Astrocyte of the cerebellum (primary cell): ENCODE results near the gene PIK3CA.
"Not testable (repeated sequence)": the region's sequence is repeated elsewhere in the genome, so short reads cannot be mapped to it uniquely, and the experiment has no call there.

Experiments
- DNase-seq: peaks from one replicate; pipeline ENCODE4 v3.0.0-alpha.2; 2011; ENCODE audit warnings: low read depth
- H3K4me3 ChIP-seq: 2 replicates; pipeline ENCODE4 v1.5.1; 2011; ENCODE audit warnings: mild to moderate bottlenecking, low read depth, low read length, moderate library complexity
- in situ Hi-C: cut with HindIII; loops from 2 replicates; pipeline ENCODE4 v1.10.0; 2017; ENCODE audit warnings: low sequenced_read_pairs
- TF ChIP-seq, protein P1 (sequence below): IDR thresholded peaks from 2 replicates; pipeline ENCODE4 v1.5.1; 2012; ENCODE audit warnings: low read length, low read depth, moderate library complexity, mild to moderate bottlenecking; ENCODE audit errors: missing control alignments

The PIK3CA gene

DNA sequence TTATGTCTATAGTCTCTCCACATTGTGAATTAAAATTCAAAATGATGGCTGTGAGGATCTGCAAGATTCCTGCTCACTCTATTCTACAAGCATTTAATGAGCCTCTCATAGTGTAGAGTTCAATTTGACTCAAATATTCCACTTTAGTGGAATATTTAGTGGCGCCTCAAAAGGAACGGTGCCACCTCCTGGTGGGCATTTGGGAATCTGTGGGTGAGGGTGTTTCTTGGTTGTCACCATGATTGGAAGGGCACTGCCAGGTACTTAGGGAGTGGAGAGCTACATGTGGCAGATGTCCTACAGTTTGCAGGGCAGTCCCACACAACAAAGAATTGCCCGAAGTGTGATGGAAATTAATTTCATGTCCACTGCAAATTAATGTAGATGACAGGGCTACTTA, 124.2 kb downstream of the PIK3CA start:
- H3K4me3 ChIP-seq, result no peak overlapping the region
- in situ Hi-C loops, result no loop called here
- TF ChIP-seq, protein P1, sequence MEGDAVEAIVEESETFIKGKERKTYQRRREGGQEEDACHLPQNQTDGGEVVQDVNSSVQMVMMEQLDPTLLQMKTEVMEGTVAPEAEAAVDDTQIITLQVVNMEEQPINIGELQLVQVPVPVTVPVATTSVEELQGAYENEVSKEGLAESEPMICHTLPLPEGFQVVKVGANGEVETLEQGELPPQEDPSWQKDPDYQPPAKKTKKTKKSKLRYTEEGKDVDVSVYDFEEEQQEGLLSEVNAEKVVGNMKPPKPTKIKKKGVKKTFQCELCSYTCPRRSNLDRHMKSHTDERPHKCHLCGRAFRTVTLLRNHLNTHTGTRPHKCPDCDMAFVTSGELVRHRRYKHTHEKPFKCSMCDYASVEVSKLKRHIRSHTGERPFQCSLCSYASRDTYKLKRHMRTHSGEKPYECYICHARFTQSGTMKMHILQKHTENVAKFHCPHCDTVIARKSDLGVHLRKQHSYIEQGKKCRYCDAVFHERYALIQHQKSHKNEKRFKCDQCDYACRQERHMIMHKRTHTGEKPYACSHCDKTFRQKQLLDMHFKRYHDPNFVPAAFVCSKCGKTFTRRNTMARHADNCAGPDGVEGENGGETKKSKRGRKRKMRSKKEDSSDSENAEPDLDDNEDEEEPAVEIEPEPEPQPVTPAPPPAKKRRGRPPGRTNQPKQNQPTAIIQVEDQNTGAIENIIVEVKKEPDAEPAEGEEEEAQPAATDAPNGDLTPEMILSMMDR, result peak; percentile 40
- DNase-seq, result no peak

DNA sequence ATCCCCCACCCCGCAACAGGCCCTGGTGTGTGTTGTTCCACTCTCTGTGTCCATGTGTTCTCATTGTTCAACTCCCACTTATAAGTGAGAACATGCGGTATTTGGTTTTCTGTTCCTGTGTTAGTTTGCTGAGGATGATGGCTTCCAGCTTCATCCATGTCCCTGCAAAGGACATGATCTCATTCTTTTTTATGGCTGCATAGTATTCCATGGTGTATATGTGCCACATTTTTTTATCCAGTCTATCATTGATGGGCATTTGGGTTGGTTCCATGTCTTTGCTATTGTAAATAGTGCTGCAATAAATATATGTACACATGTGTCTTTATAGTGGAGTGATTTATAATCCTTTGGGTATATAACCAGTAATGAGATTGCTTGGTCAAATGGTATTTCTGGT, 126.3 kb downstream of the PIK3CA start:
- H3K4me3 ChIP-seq, DNase-seq, in situ Hi-C loops: not testable (repeated sequence)

DNA sequence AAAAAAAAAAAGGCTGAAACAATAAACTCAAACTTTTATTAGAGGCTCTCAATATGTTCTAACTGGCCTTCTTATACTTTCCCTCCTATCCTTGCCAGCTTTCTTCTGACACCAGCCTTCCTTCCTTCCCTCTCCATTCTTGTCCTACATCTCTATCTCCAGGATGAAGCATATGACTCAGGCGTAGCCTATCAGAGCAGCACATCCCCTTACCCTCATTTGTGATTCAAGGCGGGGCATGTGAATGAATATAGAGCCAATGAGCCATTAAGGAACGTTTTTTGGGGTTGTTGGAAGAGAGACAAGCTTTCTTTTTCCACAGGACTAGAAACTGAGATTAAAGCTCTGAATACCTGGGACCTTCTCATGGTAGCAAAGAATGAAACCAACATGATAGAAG, 127.8 kb downstream of the PIK3CA start:
- in situ Hi-C loops, result no loop called here
- TF ChIP-seq, protein P1, result no peak
- H3K4me3 ChIP-seq, result no peak overlapping the region
- no peak for DNase-seq

DNA sequence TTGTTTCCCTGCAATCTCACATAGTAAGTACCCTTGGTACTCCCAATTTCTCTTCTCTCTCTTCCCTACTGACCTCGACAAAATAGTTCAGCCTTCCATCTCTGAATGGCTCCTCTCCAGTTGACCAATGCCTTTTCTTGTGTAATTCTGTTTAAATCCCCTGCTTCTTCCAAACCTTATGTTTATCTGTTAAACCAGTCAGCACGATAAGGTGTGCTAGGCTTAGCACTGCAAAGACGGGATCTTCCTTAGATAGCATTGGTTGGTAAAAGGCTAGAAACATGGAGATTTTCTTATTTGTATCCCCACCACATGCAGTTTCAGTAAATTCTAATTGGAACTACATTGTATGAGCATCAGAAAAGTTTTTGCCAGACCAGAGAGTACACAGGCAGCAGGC, 128.6 kb downstream of the PIK3CA start:
- in situ Hi-C loops, result no loop called here
- TF ChIP-seq, protein P1, result no peak
- H3K4me3 ChIP-seq, result no peak overlapping the region

DNA sequence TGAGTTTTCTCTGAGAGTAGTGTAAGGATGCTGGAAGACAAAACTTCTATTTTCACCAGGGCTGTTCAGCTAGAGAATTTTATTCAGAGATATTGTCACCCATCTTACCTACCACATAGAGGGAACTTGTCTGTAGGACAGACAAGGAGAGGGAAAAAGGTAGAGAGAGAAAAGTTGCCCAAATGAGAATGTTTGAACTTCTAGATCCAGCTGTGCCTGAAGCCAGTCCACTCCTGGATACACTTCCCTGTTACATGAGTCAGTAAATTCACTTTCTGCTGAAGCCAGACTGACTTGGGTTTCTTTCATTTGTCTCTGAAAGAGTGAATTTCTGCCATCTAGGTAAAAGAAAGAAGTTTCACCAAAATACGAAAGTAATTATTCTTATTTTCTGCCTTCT, 130.0 kb downstream of the PIK3CA start:
- TF ChIP-seq, protein P1, result no peak
- H3K4me3 ChIP-seq, result no peak overlapping the region
- DNase-seq, result no peak
- in situ Hi-C loops, result no loop called here

More for the DNA sequence above, 128.6 kb downstream of the PIK3CA start:
- no peak for DNase-seq

DNA sequence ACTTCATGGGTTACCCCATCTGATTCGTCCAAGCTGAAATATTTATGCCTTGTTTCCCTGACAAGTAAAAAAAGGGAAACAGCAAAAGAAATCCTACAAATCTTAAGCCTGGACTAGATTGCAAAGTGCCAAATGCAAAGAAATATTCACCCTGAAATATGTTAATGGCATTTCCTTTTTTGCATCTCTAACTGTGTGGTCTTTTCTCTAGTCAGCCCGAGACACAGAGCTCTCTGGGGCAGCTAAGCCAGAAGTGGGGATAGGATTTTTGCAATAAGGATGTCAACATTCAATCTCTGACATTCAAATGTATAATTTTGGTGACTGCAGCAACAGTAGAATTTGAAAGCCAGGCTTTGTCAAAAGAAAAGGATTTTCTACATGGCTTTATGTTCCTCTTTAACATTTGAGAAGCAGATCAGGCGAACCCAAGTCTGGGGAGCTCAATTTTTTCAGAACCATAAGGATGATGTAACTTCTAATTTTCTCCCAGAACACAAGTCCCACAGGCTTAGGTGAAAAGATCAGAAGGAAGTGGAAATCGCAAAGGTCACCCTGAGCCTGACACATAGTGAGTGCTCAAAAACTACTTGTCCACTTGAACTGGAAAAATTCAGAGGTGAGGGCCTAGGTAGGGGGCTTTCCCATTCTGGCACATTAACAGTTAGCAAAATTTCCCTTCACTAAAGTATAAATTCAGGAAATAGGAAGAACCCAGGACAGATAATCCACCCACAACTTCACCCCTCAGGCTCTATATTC, 131.0 kb downstream of the PIK3CA start:
- in situ Hi-C loops, result no loop called here
- DNase-seq, result no peak
- no peak overlapping the region for H3K4me3 ChIP-seq
- TF ChIP-seq, protein P1, result no peak

DNA sequence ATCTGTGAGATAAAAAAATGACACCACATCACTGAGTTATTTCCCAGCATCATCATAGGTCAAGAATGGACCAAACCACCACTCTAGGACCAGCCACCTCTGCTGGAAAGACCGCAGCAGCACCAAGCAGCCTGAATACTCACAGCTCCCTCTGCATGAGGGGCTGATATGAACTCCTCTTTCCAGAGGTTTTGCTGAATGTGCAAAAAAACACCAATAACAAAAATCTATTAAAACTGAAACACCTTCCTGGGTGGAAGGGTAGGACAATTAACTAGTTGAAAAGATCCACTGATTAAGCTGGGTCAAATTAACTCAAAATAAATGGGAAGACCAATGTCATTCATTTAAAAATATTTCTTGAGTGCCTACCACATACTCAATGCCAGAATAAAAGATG, 131.7 kb downstream of the PIK3CA start:
- H3K4me3 ChIP-seq, result no peak overlapping the region
- no peak for DNase-seq
- in situ Hi-C loops, result no loop called here
- TF ChIP-seq, protein P1, result no peak
